OCI-LY1 (cell line): Measurements from ENCODE around the gene TNFAIP8L3.

Experiments used
- CTCF ChIP-seq: fragments of 200-600 bp; sonication (generic), shearing (Covaris generic); IDR thresholded peaks from 2 replicates; pipeline ENCODE4 v1.5.1; 2017; ENCODE audit warnings: mild to moderate bottlenecking, antibody characterized with exemption, low read length, moderate library complexity, mixed read lengths
- EZH2 ChIP-seq: fragments of 200-600 bp; sonication (generic), shearing (Covaris generic); IDR thresholded peaks from 2 replicates; pipeline ENCODE4 v1.8.0; 2017; ENCODE audit warnings: borderline replicate concordance, mixed run types, mild to moderate bottlenecking, antibody characterized with exemption, low read length, moderate library complexity, mixed read lengths

DNA sequence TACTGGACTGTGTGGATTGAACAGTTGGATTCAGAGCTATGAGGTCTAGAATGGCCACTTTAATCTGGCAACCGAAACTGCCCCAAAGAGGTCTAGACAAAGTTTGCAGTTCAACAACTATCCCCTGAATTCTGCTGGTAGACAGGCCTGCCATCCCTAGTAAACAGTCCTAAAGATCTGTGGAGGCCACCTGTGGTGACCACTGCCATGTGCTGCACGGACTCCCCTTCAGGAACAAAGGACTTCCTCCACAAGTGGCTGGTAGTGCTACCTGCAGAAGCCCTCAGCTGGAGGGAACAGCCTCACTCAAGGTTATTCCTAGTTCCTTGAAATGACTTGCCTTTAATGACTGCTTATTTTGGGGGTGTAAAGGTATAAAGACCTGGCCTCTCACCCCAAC is 6.1 kb downstream of the TNFAIP8L3 start:
- TF ChIP-seq CTCF, result no peak
- no peak for TF ChIP-seq EZH2
